Measurements from ENCODE around the gene CXCL1.

CXCL1 gene

DNA sequence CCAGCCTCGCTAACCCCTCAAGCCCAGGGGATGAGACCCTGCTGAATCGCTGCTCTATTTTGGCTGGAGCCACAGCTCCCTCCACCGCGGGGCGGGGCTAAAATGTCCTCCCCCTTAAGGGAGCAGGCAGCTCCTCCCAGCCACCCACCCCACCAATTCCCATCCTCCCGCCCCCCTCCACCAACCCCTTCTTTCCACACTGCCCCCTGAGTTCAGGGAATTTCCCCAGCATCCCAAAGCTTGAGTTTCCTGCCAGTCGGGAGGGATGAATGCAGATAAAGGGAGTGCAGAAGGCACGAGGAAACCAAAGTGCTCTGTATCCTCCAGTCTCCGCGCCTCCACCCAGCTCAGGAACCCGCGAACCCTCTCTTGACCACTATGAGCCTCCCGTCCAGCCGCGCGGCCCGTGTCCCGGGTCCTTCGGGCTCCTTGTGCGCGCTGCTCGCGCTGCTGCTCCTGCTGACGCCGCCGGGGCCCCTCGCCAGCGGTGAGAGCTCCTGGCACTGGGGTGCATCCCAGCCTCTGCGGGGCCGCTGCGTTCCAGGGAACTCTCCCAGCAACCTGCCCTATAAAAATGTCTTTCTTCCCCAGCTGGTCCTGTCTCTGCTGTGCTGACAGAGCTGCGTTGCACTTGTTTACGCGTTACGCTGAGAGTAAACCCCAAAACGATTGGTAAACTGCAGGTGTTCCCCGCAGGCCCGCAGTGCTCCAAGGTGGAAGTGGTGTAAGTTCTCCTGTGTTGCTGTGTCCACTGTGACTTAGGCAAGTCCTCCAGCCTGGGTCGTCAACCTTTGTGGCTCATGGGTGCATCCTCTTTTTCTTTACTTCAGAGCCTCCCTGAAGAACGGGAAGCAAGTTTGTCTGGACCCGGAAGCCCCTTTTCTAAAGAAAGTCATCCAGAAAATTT is 32.6 kb upstream of the CXCL1 start, which contains the start of gene CXCL6:
Gene CXCL6 (plus strand): TSS at position 306 of the 907 bp plus-strand sequence. CDS start 73 bp downstream, at position 379.
- Histone ChIP-seq H3K9me3 (ENCODE audit: low read depth, low read length) (no peaks in the 10 kb centered on the region), H3K4me3 (peak within 1 kb of the TSS; percentile 61), H3K9ac (ENCODE audit: insufficient read length) (no peak within 1 kb of the TSS), H3K27ac (no peak within 1 kb of the TSS), H3K36me3 (ENCODE audit: insufficient read depth, low read length) (no peaks in the 10 kb centered on the region)
- DNase-seq (ENCODE audit: low read depth, low spot score), result no peak
- TF ChIP-seq POLR2AphosphoS5 (IDR thresholded peaks at IDR 0.05; ENCODE audit: borderline replicate concordance, low read depth, low read length) (no peak), EZH2 (IDR thresholded peaks at IDR 0.05) (no peak), FOXP2 (optimal IDR thresholded peaks at IDR 0.05; ENCODE audit: control extremely low read depth, extremely low read length, insufficient read depth) (no peak)

DNA sequence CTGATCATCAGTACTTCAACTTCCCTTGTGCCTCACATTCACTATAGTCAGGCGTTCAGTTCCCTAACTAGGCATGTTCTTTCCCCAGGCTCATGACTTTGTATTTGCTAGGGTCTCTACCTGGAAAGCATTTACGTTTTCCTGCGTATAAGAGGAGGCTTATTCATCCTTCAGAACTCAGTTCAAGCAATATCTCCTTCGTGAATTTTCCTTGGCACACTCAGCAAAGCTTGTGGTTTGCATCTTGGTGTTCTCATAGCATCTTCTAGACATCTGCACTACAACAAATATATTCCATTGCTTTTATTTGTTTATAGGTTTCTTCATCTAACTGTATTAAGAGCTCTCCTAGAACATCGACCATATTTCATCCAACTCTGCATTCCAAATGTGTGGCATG is 30.1 kb upstream of the CXCL1 start:
- TF ChIP-seq EZH2 (IDR thresholded peaks at IDR 0.05) (no peak), FOXP2 (optimal IDR thresholded peaks at IDR 0.05; ENCODE audit: control extremely low read depth, extremely low read length, insufficient read depth) (no peak), POLR2AphosphoS5 (IDR thresholded peaks at IDR 0.05; ENCODE audit: borderline replicate concordance, low read depth, low read length) (no peak)
- Histone ChIP-seq H3K27ac (no peak overlapping the region), H3K9ac (ENCODE audit: insufficient read length) (no peak overlapping the region), H3K9me3 (ENCODE audit: low read depth, low read length) (no peaks in the 10 kb centered on the region), H3K36me3 (ENCODE audit: insufficient read depth, low read length) (no peaks in the 10 kb centered on the region), H3K4me3 (no peak overlapping the region)
- DNase-seq (ENCODE audit: low read depth, low spot score), result no peak

DNA sequence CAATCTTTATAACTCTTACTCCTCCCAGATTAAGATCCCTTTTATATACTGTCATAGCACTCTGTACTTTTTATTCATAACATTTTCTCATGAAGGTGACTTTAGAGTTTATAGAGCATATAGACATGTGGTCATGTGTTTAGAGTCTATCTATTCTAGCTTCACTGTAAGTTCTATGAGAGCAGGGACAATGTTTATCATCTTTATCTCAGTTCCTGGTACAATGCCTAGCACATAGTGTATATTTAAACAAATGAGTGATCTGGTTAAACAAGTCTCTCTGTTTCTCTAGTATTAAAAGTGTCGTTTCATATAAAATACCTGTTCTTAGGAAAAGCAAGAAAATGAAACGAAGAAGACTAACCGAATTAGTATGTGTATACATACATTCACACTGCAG is 29.5 kb upstream of the CXCL1 start:
- H3K9ac ChIP-seq (ENCODE audit: insufficient read length), result no peak overlapping the region
- no peak for DNase-seq (ENCODE audit: low read depth, low spot score)
- no peak overlapping the region for H3K4me3 ChIP-seq
- no peak overlapping the region for H3K27ac ChIP-seq
- H3K9me3 ChIP-seq (ENCODE audit: low read depth, low read length), result no peaks in the 10 kb centered on the region
- H3K36me3 ChIP-seq (ENCODE audit: insufficient read depth, low read length), result no peaks in the 10 kb centered on the region
- TF ChIP-seq EZH2 (IDR thresholded peaks at IDR 0.05) (no peak), FOXP2 (optimal IDR thresholded peaks at IDR 0.05; ENCODE audit: control extremely low read depth, extremely low read length, insufficient read depth) (no peak), POLR2AphosphoS5 (IDR thresholded peaks at IDR 0.05; ENCODE audit: borderline replicate concordance, low read depth, low read length) (no peak)

DNA sequence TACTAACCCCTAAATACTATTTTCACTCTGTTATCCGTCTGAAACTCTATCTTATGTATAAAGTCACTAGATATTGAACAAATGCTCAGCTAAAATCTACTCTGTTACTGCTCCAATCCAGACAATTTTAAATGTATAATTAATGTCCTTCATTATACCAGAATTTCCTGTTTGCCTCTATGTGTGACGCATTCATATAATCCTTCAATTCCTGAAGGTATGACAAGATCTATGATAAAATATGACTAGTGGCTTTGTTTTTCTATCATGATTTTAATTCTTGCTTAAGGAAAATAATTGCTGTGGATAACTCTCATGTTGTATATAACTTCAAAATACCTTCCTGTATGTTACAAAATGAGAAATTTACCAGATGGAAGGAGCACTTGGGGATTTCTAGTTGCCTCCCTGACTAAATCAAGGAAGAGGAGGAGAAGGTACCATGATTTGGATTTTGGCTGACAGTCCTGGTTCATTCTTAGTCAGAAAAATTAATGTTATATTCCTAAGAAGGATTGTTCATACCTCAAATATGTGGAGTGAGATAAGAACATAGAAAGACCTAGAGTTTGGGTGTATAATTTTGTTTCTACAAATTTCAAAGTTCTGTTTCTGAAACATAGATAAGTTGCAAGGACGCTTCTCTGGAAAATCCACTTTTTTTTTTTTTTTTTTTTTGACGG is 27.8 kb upstream of the CXCL1 start:
- Histone ChIP-seq H3K36me3 (ENCODE audit: insufficient read depth, low read length) (no peaks in the 10 kb centered on the region), H3K9me3 (ENCODE audit: low read depth, low read length) (no peaks in the 10 kb centered on the region), H3K4me3 (no peak overlapping the region), H3K27ac (no peak overlapping the region), H3K9ac (ENCODE audit: insufficient read length) (no peak overlapping the region)
- TF ChIP-seq EZH2 (IDR thresholded peaks at IDR 0.05), result no peak
- no peak for TF ChIP-seq FOXP2 (optimal IDR thresholded peaks at IDR 0.05; ENCODE audit: control extremely low read depth, extremely low read length, insufficient read depth)
- TF ChIP-seq POLR2AphosphoS5 (IDR thresholded peaks at IDR 0.05; ENCODE audit: borderline replicate concordance, low read depth, low read length), result no peak
- no peak for DNase-seq (ENCODE audit: low read depth, low spot score)

DNA sequence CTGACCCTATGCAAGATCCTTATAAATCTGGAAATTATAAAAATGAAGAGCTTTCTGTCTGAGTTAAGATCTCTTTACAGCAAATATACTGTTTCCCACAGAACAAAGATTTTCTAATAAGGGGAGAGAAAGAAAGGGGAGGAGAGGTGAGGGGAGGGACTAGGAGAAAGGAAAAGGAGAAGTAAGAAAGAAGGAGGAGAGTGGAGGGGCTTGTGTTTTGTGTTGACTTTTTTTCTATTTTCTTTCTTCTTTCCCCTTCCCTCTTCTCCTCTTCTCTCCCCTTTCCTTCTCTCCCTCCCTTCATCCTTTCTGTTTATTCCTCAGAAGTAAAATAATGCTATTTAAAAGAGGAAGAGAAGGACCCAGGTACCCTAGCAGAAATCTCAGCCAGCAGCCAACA is 26.5 kb upstream of the CXCL1 start:
- H3K36me3 ChIP-seq (ENCODE audit: insufficient read depth, low read length), result no peaks in the 10 kb centered on the region
- H3K9ac ChIP-seq (ENCODE audit: insufficient read length), result no peak overlapping the region
- TF ChIP-seq FOXP2 (optimal IDR thresholded peaks at IDR 0.05; ENCODE audit: control extremely low read depth, extremely low read length, insufficient read depth) (no peak), POLR2AphosphoS5 (IDR thresholded peaks at IDR 0.05; ENCODE audit: borderline replicate concordance, low read depth, low read length) (no peak), EZH2 (IDR thresholded peaks at IDR 0.05) (no peak)
- H3K27ac ChIP-seq, result no peak overlapping the region
- no peak for DNase-seq (ENCODE audit: low read depth, low spot score)
- H3K9me3 ChIP-seq (ENCODE audit: low read depth, low read length), result no peaks in the 10 kb centered on the region
- no peak overlapping the region for H3K4me3 ChIP-seq

DNA sequence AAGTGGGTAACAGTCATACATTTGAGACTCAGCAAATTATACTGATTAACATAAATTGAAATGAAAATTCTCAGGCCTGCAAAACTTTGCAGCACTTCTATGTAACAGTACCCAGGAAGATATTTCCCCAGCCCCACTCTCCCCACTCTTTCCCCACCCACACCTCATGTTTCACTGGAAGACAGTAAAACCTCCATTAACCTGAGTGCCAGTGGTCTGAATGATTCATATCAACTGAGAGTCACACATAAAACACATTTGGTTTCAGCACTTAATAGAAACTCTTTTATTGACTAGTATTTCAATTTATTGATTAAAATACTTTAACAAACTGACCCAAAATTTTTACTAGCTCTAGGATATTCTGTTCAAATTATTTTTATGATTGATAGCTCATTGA is 25.8 kb upstream of the CXCL1 start:
- Histone ChIP-seq H3K9me3 (ENCODE audit: low read depth, low read length) (no peaks in the 10 kb centered on the region), H3K9ac (ENCODE audit: insufficient read length) (no peak overlapping the region), H3K36me3 (ENCODE audit: insufficient read depth, low read length) (no peaks in the 10 kb centered on the region), H3K27ac (no peak overlapping the region), H3K4me3 (no peak overlapping the region)
- TF ChIP-seq EZH2 (IDR thresholded peaks at IDR 0.05) (no peak), FOXP2 (optimal IDR thresholded peaks at IDR 0.05; ENCODE audit: control extremely low read depth, extremely low read length, insufficient read depth) (no peak), POLR2AphosphoS5 (IDR thresholded peaks at IDR 0.05; ENCODE audit: borderline replicate concordance, low read depth, low read length) (no peak)
- no peak for DNase-seq (ENCODE audit: low read depth, low spot score)

DNA sequence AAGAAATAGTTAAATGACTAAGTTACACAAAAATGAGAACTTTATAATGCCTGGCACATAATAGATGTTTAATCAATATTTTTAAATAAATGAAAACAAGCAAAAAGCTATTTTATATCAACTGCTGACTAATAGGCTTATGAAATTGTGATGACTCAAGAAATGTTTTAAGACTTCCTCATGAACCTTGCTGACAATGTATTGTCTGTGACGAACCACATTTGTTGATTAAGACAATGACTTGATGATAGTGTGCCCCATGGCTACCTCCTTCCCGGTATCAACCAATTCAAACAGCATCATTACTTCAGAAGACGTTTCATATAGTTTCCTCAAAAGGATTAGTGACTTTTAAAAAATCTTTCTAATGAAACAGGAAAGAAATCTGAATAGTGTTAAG is 24.8 kb upstream of the CXCL1 start:
- Histone ChIP-seq H3K9ac (ENCODE audit: insufficient read length) (no peak overlapping the region), H3K4me3 (no peak overlapping the region), H3K36me3 (ENCODE audit: insufficient read depth, low read length) (no peaks in the 10 kb centered on the region), H3K27ac (no peak overlapping the region), H3K9me3 (ENCODE audit: low read depth, low read length) (no peaks in the 10 kb centered on the region)
- no peak for DNase-seq (ENCODE audit: low read depth, low spot score)
- no peak for TF ChIP-seq EZH2 (IDR thresholded peaks at IDR 0.05)
- TF ChIP-seq FOXP2 (optimal IDR thresholded peaks at IDR 0.05; ENCODE audit: control extremely low read depth, extremely low read length, insufficient read depth), result no peak

DNA sequence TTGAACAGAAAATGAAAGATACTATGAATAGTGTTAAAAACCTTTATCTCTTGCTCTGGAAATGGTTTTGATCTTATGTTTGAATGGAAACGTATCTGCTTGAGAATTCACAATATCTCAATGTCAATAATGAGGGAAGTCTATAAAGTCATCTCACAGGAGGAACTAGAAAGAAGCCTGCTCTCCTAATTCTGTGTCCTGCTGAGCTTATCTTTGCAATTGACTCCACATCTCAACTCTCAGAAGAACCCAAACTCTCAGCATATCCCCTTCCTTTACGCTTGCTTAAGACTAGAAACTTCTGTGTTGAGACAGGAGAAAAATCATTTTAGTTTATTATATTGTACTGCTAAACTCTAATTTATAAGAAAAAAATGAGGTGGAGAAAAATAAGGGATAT is 24.4 kb upstream of the CXCL1 start:
- Histone ChIP-seq H3K36me3 (ENCODE audit: insufficient read depth, low read length) (no peaks in the 10 kb centered on the region), H3K27ac (no peak overlapping the region), H3K4me3 (no peak overlapping the region), H3K9me3 (ENCODE audit: low read depth, low read length) (no peaks in the 10 kb centered on the region), H3K9ac (ENCODE audit: insufficient read length) (no peak overlapping the region)
- DNase-seq (ENCODE audit: low read depth, low spot score), result no peak
- TF ChIP-seq EZH2 (IDR thresholded peaks at IDR 0.05), result no peak
- TF ChIP-seq FOXP2 (optimal IDR thresholded peaks at IDR 0.05; ENCODE audit: control extremely low read depth, extremely low read length, insufficient read depth), result no peak
- TF ChIP-seq POLR2AphosphoS5 (IDR thresholded peaks at IDR 0.05; ENCODE audit: borderline replicate concordance, low read depth, low read length), result no peak
